Hepatocyte (in vitro differentiated cells): ENCODE data around the gene SUMO4. TPM values are rescaled to one million over a fixed set of nuclear protein-coding genes. Genes with fewer than 3 reads are reported as not detected.

Experiments used
- polyA plus RNA-seq: library from polyadenylated mRNA; unstranded; fragments of >200 nt; fragmentation: Nextera tagmentation; extraction: Ambion mirVana; gene quantifications from 2 replicates; pipeline ENCODE4 v1.2.1, GENCODE V29; 2016
- total RNA-seq: library from RNA; depleted of rRNA; stranded (reverse); fragments of >200 nt; gene quantifications from 2 replicates; pipeline ENCODE4 v1.2.3, GENCODE V29; 2014

The SUMO4 gene
- total and polyA plus RNA-seq, 2 experiments from 2014 or later: 0.36 to 2.6 TPM

Other genes with a start within 250 kb of the SUMO4 start
- gene TAB2, start 82.5 kb upstream of the SUMO4 start, total RNA-seq: 51.3 and 51.9 TPM in 2 replicates
- 9.4 and 14.2 TPM in 2 replicates for gene TAB2, start 82.5 kb upstream of the SUMO4 start, polyA plus RNA-seq
- gene ZC3H12D, start 84.8 kb downstream of the SUMO4 start, total RNA-seq: 0.50 and 1.7 TPM in 2 replicates
- gene ZC3H12D, start 84.8 kb downstream of the SUMO4 start, polyA plus RNA-seq: 0.06 and 0.44 TPM in 2 replicates
- gene PPIL4, start 145.8 kb downstream of the SUMO4 start, total RNA-seq: 38.5 and 38.7 TPM in 2 replicates
- 31.4 and 33.8 TPM in 2 replicates for gene PPIL4, start 145.8 kb downstream of the SUMO4 start, polyA plus RNA-seq
- gene GINM1, start 166.1 kb downstream of the SUMO4 start, total RNA-seq: 45.7 and 53.5 TPM in 2 replicates
- 43.1 and 50.8 TPM in 2 replicates for gene GINM1, start 166.1 kb downstream of the SUMO4 start, polyA plus RNA-seq
- gene KATNA1, start 248.5 kb downstream of the SUMO4 start, total RNA-seq: 18.4 and 18.5 TPM in 2 replicates
- 15.6 and 17.2 TPM in 2 replicates for gene KATNA1, start 248.5 kb downstream of the SUMO4 start, polyA plus RNA-seq